22Rv1 (cell line): ENCODE measurements around the gene ST6GAL2.

Experiments used
- ZFX ChIP-seq: fragments of 450-650 bp; IDR thresholded peaks from 2 replicates; pipeline ENCODE4 v1.6.1; 2017; ENCODE audit warnings: antibody characterized with exemption, borderline replicate concordance
- TF ChIP-seq, protein P1 (sequence below): fragments of 450-650 bp; IDR thresholded peaks from 2 replicates; pipeline ENCODE4 v1.5.1; 2017; ENCODE audit warnings: mild to moderate bottlenecking

DNA sequence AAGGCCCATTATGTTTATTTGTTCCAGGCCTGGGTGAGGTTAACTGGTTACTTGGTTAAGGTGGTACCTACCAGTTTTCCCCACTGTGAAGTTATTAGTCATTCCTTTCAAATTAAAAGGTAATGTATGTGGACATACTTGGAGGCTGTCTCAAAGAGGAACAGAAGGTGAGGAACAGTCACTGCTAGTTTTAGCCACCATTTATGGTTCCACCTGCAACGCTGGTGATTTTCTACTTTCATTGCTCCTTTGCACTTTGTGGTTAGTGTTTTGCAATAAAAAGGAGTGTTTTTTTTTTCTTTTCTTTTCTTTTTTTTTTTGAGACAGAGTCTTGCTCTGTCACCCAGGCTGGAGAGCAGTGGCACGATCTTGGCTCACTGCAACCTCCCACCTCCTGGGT lies 6.1 kb upstream of the ST6GAL2 start:
- TF ChIP-seq, protein P1, sequence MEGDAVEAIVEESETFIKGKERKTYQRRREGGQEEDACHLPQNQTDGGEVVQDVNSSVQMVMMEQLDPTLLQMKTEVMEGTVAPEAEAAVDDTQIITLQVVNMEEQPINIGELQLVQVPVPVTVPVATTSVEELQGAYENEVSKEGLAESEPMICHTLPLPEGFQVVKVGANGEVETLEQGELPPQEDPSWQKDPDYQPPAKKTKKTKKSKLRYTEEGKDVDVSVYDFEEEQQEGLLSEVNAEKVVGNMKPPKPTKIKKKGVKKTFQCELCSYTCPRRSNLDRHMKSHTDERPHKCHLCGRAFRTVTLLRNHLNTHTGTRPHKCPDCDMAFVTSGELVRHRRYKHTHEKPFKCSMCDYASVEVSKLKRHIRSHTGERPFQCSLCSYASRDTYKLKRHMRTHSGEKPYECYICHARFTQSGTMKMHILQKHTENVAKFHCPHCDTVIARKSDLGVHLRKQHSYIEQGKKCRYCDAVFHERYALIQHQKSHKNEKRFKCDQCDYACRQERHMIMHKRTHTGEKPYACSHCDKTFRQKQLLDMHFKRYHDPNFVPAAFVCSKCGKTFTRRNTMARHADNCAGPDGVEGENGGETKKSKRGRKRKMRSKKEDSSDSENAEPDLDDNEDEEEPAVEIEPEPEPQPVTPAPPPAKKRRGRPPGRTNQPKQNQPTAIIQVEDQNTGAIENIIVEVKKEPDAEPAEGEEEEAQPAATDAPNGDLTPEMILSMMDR: no peak
- no peak for TF ChIP-seq ZFX
